Adrenal gland (tissue), 5 donors: ENCODE measurements around the gene RNF180.

Source experiments
- POLR2A ChIP-seq, 2 donors: fragments of 450-650 bp; IDR thresholded peaks; one replicate each; pipeline ENCODE4 v1.6.1; 2017; ENCODE audit warnings: antibody characterized with exemption in 2 of 2, mild to moderate bottlenecking in 2 of 2, moderate library complexity in 1 of 2
- TF ChIP-seq, protein P1 (sequence below), 6 experiments: fragments of 450-650 bp in 4 of 6; fragments of 200-600 bp in 2 of 6; sonication (generic) in 1 of 6; IDR thresholded peaks; 1 replicate in 5 of 6; 2 replicates in 1 of 6; pipeline versions ENCODE4 v1.5.1 to v1.8.0; 2016 to 2021; ENCODE audit warnings: antibody characterized with exemption in 6 of 6, mild to moderate bottlenecking in 2 of 6, moderate library complexity in 1 of 6
- donor health status: DM: no; HTN: no; CAD: no.

DNA sequence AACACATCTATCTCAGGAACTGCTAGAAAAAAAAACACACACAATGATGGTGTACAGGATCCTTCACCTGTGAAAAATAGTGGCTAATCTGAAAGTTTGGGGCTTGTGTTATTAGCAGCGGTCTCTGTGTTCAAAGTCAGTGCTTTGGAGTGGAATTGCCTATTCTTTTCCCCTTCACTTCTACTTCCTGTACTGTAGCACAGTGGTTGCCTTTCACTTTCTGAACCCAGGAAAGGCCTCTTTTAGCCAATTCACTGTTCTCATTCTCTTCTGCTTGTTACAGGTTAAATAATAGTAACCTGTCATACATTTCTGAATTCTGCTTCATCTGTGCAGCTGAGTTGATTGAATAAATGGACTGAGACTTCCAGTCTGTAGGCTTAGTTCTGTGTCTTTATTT, 178.9 kb downstream of the RNF180 start:
- TF ChIP-seq, protein P1, sequence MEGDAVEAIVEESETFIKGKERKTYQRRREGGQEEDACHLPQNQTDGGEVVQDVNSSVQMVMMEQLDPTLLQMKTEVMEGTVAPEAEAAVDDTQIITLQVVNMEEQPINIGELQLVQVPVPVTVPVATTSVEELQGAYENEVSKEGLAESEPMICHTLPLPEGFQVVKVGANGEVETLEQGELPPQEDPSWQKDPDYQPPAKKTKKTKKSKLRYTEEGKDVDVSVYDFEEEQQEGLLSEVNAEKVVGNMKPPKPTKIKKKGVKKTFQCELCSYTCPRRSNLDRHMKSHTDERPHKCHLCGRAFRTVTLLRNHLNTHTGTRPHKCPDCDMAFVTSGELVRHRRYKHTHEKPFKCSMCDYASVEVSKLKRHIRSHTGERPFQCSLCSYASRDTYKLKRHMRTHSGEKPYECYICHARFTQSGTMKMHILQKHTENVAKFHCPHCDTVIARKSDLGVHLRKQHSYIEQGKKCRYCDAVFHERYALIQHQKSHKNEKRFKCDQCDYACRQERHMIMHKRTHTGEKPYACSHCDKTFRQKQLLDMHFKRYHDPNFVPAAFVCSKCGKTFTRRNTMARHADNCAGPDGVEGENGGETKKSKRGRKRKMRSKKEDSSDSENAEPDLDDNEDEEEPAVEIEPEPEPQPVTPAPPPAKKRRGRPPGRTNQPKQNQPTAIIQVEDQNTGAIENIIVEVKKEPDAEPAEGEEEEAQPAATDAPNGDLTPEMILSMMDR (IDR thresholded peaks at IDR 0.05) = no peak
- no peak for TF ChIP-seq POLR2A (IDR thresholded peaks at IDR 0.05)
